Transverse colon (tissue), 4 donors: Measurements from ENCODE around the gene PRKCA.

ENCODE experiments used
- CTCF ChIP-seq, 5 experiments: fragments of 200-600 bp in 3 of 5; fragments of 450-650 bp in 2 of 5; sonication (generic) in 3 of 5; IDR thresholded peaks; 1 replicate in 2 of 5; 2 replicates in 3 of 5; pipeline ENCODE4 v1.5.1; 2016 to 2017; ENCODE audit warnings: antibody characterized with exemption in 5 of 5, inconsistent platforms in 3 of 5, mild to moderate bottlenecking in 2 of 5, moderate library complexity in 1 of 5
- POLR2AphosphoS5 ChIP-seq, 3 donors: sonication (generic); formaldehyde crosslinking; IDR thresholded peaks; one replicate each; pipeline ENCODE4 v1.6.1; 2016; ENCODE audit warnings: antibody characterized with exemption in 3 of 3

DNA sequence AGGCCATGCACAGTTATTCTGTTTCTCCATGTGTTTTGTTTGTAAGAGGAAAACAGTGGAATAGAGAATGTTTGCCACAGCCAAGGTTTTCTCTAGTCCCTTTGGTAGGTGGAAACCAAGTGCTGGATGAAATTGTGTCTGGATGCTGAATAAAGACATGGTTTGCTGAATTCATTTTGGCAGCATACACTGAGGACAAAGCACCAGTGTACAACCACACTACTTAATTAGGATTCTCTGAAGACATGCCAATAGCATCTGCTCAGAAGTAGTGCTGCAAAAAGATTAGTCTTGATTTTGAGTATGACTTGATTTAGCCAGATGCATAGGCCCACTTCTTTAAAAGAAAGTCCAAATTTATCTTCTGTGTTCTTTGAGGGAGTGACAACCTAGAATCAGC, 302.0 kb downstream of the PRKCA start:
- TF ChIP-seq POLR2AphosphoS5 (IDR thresholded peaks at IDR 0.05) = no peak
- TF ChIP-seq CTCF (IDR thresholded peaks at IDR 0.05) = no peak
